Measurements from ENCODE around the gene MCM3AP.
"Not testable (repeated sequence)": the region's sequence is repeated elsewhere in the genome, so short reads cannot be mapped to it uniquely, and the experiment has no call there.

MCM3AP gene

DNA sequence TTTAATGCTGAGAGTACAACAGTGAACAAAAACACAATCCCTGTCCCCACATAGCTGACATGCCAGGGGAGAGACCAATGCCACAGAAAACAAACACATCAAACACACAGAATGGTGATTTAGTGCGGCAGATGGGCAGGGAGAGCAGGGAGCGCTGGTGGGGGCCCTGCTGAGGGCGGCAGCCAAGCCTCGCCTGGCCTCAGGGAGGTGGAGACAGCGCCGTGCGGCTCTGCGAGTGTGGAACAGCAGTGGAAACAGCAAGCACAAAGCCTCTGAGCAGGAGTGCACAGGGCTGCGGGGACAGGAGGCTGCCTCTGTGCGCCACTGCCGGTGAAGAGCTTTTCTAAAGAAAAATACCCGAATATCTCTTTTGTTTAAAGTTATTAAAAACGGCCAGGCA is 17.0 kb downstream of the MCM3AP start:
- no peak for DNase-seq

DNA sequence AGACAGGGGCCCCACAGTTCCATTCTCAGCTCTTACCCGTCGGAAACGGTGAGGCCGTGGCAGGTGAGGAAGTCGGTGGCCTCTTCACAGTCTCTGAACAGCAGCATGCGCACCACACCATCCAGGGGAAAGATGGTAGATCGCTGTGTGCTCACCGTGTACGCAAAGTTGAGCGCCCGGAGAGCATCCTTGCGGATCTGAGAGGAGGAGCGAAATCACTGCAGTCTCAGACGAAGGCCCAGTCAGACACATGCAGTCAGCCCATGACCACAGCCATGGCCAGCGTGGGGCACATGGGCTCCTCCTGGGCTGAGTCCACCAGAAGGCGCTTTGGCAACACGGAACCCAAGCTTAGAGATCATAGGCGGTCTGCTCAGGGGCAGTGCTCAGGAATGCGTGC is 18.5 kb downstream of the MCM3AP start:
- DNase-seq: no peak

DNA sequence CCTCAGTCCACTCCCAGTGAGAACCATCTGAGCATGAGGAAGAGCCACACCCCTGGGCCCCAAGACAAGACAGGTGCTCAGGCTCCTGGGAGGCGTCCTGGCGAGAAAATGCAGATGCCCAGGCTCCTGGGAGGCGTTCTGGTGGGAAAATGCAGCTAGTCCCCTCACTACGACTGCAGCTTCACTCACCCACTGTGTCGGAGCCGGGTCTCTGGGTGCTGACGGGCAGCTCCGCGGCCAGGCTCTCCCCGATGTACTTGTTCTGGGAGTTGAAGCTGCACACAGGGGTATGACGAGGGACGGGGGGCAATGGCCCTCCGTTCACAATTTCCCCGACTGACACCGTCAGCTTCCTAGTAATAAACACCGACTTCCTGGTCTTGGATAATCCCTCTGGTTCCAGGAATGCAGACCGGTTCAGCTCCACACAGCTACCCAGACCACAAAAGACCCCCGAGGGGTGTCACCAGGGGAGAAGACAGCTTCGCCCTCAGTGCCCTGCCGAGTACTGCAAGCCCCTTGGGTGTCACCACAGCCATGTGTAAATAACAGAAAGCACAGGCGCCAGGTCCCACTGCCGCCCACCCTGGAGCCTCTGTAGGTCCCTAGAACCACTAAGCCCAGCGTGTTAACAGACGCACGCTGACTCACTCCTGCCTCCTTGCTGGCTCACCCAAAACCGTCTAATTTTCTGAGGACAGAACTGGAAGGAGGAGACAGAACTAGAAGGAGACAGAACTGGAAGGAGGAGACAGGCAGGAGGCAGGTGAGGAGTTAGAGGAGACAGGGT is 19.5 kb downstream of the MCM3AP start:
- DNase-seq: no peak

DNA sequence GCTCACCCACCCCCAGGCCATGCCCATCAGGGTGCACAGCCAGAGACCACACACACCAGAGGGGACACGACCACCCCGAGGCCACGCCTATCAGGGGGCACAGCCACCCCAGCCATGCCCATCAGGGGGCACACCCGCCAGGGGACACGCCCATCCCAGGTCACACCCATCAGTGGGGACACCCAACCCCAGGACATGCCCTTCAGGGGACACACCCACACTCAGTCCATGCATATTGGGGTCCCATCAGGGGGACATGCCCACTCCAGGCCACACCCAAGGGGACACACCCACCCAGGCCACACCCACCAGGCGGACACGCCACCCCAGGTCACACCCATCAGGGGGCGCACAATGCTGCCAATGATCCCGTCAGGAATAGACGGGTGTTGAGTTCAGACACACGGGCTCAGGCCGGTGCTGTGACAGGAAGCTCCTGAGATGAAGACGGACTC is 20.7 kb downstream of the MCM3AP start:
- no peak for DNase-seq

DNA sequence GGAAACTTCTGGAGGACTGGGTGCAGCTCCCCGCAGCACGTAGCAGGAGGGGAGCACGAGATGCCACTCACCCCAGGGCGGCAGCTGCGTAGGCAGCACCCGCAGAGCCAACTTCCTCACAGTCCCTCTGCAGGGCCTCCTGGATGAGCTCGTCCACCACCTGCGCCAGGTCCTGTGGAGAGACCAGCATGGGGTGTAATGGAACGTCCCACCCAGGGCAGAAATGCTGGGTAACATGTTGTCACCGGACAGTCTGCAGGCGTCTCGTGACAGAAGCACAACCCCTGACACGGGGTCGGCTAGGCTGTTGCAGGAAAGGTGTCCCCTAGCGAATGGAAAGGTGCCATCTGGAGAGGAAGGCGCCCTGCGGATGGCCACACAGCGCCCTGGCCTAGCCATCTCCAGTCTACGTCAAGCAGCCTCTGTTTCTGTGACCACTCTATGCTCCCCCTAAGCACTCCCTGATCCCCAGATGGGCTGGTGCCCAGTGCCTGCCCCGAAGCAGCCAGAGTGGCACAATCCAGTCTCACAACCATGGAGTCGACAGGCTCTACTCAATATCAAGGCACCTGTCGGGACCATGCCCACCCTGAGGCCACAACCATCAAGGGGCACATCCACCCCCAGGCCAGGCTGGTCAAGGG is 21.2 kb downstream of the MCM3AP start:
- DNase-seq: no peak

DNA sequence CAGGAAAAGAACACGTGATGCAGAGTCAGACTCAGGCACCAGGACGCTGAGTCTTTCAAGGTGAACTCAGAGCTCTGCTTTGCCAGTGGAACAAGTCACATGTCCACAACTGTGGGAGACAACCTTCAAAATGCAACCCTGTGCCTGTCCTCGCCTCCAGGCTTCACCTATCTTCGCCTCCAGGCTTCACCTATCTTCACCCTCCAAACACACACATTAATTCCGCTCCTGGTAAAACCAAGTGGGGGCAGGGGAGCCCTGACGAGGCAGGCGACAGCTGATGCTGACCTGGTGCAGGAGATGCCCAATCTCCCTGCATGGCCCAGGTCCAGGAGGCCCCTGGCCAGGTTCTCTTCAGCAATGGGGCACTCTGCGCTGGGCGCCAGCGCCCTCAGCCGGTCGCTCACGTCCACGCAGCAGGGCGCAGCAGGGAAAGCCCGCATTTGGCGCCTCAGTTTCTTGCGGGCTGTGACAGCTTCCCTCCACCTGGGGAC is 28.9 kb downstream of the MCM3AP start:
- DNase-seq: no peak

DNA sequence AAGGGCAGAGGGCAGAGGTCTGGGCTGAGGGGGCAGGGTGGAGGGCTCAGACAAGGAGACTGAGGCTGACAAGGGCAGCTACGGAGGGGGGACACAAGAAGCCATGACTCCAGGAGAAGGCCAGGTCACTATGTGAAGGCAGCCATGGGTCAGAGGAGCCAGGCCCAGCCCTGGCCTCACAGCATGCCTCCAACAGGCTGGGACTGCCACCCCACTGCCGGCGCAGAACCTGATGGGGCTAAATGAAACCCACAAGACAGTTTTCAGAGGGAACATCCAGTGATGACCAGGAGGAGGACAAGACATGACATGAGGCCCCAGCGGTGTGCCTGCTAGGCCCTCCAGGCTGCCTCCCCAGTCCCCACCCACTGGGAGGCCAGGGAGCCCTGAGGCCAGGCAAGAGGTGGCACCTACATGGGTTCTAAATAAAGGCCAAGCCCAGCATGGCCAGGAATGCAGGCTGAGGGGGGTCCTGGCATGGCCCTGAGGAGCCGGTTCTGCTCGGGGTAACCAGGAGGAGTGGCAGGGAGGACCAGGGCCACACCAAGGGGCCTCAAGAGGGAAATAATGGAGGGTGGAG is 29.6 kb downstream of the MCM3AP start:
- no peak for DNase-seq

DNA sequence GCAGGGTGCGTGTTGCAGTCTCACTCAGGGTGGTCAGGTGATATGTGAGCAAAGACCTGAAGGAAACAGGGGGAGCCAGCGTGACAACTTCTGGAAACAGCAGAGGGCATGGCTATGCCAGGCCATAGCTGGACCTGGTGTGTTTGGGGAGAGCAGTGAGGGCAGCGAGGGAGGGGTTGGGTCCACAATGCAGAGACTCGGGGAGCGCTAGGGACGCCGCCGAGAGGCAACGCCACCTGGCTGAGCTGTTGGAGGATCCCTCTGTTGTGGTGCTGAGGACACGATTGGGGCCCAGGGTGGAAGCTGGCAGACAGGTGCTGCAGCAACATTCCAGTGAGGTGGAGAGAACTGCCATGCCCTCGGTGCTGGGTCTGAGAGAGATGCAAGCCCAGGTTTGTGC is 30.2 kb downstream of the MCM3AP start:
- no peak for DNase-seq

DNA sequence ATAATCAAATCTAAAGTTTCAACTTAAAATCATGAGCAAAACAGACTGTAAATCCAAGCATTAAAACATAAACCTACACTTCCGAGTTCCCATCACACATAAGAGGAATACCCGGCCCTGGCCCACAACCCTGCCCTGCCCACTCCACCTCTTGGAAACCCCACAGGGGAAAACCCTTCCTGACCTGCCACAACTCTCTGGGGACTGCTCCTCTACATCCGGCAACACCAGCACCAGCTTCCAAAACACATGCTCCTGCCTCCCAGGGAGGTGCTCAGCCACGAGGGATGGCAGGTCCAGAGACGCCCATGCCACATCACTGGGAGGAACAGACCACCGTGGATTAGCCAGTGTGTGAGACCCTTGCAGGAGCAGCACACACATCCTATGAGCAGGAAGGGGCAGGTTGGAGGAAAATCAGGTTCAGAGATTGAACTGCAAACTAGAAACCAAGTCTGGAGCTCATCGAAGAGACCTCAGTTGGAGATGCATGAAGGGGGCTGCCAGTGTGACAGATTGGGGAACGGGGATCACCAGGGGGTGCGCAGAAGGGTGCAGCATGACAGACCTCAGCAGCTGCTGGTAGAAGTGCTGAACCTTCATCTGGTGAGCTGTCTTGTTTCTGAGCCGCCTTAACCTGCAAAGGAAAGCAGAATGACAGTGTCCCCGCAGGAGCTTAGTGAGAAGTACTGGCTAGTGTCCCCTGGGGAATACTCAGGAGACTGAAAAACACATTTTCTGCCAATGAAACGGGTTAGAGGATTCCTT is 31.0 kb downstream of the MCM3AP start:
- no peak for DNase-seq

DNA sequence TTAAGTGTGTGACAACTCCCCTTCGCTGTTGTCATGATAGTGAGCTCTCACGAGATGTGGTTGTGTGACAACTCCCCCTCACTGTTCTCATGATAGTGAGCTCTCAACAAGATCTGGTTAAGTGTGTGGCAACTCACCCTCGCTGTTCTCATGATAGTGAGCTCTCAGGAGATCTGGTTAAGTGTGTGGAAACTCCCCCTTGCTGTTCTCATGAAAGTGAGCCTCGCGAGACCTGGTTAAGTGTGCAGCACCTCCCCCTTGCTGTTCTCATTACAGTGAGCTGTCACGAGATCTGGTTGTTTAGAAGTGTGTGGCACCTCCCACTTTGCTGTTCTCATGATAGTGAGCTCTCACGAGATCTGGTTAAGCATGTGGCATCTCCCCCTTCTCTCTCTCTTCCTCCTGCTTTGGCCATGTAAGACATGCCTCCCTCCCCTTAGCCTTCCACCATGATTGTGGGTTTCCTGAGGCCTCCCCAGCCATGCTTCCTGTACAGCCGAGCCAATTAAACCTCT is 31.7 kb downstream of the MCM3AP start:
- DNase-seq: no peak

DNA sequence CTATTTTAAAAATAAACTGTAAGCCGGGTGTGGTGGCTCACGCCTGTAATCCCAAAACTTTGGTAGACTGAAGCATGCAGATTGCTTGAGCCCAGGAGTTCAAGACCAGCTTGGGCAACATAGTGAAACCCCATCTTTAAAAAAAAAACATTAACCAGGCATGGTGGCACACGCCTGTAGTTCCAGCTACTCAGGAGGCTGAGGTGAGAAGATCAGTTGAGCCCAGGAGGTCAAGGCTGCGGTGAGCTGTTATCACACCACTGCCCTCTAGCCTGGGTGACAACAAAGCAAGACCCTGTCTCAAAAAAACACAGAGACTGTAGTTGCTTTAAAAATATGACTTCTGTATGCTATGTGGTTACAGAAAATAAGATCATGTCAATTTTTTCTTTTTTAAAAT is 32.6 kb downstream of the MCM3AP start:
- no peak for DNase-seq

DNA sequence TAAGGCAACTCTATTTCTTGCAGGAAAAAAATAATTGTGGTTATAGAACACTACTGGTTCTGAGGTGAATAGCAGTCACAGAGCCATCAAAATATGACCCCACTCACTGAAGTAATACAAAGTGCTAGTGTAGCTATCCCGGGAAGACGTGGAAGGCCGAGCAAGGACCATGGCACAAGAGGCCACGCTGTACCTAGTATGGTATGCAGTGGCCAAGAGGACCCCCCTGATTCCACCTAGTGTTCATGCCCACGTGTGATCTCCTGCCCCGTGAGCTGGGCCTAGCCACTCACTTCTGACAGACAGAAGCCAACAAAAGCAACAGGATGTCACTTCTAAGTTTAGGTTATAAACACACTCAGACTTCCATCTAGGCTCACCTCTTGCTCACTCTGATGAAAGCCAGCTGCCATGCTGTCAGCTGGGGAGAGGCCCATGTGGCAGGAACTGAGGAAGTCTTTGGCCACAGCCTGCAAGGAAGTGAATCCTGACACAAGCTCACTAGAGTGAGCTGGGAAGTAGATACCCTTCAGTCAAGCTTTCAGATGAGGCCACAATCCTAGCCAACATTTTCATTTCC is 35.2 kb downstream of the MCM3AP start:
- no peak for DNase-seq

DNA sequence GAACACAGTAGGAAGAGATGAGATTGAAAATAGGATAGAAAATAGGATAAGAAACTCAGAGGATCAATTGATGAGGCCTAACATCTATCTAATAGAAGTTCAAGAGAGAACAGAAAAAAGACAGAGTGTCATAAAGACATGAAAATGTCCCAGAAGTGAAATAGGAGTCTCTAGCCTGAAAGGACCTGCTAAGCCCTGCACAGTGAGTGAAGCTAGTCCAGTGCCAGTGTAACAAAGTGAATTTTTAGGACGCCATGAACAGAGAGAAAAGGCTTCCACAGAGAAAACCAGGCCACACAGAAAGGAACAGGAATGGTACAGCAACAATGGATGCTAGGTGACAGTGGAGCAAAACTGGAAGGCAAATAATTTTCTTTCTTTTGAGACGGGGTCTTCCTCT is 36.6 kb downstream of the MCM3AP start:
- DNase-seq: no peak

DNA sequence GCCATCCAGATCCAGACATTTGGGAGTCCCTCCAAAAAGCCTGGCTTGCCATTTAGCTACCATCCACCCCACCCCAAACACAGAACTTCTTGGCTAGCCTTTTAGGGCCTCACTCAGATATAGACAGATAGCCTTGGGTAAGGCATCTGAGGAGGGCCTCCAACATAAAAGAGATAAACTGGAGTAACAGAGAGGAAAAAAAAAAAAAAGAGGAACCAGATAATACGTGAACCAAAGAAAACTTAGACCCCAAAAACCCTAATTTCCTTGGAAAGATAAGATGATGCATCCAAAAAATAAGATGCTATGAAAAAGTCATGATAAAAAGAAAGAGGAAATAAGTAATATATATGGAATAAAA is 37.0 kb downstream of the MCM3AP start:
- DNase-seq: no peak

DNA sequence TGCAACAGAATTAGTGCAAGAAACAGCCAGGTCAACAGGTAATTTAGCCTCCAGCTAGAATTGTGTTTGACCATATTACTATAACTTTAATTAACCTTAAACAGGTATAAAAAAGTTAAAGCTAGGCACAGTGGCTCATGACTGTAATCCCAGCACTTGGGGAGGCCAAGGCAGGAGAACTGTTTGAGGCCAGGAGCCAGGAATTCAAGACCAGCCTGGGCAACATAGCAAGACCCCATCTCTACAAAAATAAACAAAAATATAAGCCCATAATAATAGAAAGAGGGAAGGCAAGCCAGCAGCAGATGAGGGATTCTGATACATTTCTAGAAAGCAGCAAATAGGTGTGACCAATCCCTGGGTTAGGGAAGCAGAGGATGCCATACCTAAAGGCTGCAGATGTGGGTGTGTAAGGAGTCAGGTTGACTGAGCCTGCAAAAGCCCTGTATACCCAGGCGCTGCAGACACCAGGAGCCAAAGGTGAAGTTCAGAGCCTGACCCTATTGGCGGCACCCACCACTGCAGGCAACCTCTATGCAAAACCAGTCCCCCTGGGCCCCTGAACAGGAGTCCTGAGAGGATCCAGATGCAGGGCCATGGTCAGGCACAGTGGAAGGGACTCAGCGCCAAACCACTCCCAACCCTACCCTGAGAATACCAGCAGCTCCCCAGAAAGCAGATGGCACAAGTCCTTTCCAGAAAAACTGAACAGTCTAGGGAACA is 37.6 kb downstream of the MCM3AP start:
- DNase-seq: no peak

DNA sequence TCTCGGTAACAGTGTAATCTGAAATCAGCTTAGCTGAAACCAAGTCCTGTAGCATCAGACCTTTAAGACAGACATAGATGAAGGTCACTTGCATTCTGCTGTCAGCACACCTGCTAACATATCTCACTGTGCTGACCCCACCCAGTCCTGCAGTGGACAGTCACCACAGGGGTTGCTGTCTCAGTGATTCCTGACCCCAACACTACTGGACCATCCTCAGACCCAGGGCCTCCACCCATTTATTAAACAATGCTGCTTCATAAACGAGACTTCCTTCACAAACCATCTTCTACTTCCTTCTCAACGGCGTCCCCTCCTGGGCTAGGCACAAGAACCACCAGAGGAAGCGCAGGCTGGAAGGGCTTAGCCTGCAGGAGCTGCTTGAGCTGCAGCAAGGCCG is 39.1 kb downstream of the MCM3AP start:
- DNase-seq: no peak

DNA sequence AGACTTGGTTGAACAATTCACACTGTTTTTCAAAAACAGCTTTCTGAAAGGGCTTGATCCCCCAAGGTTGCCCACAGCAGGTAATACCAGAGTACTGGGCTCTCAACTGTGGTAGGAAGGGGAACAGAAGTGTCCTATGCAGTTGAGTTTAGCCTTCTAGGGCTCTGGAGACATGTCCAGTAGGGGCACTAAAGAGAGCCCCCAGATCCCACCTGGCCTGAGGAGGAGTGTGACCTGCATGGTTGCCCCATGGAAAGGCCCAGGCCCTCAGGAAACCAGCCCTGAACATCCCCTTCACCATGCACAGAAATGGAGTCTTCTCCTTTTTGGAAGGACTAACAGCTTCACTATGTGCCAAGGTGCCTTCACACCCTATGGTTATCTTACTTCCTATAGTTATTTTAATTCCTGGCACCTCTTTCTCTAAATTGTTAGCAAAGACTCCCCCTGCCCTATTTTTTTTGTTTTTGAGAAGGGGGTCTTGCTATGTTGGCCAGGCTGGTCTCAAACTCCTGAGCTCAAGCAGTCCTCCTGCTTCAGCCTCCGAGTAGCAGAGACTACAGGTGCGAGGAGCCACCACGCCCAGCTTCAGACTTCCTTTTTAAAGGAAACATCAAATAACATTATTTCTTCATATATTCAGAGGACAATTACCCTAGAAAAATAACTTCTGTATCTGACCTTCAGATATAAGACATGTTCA is 40.0 kb downstream of the MCM3AP start:
- DNase-seq: no peak

DNA sequence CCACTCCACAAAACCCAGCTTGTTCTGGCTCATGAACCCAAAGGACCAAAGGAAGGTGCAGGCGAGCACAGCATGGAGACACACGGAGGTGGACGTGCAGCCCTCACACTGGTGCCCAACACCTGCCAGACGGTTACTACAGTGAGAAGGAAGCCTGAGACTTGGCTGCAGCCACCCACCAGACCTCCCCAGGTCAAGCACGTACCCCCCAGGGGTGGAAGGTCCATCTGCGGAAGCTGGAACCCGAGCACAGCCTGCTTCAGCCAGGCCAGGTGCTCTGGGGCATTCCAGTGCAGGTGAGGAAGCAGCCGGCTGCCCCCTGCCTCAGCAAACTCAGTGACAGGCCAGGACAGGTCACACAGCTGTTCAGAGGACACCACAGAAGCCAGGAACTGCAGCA is 40.8 kb downstream of the MCM3AP start:
- DNase-seq: no peak

DNA sequence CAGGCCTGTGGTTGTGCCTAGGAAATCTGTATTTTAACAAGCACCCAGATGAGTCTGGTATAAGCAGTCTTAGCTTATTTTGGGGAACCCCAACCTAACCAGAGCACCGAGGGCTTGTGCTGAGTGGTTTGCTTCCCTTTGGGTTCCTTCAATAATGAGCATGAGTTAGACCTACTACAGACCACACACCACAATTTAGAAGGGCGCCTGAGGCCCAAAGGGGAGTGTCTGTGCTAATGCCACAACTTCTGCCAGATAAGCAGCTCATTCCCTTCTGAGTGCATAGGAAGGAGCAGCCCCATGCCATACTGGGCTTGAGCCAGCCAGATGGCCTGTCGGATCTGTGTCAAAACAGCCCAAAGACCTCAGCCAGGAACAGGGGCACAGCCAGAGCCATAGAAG is 41.5 kb downstream of the MCM3AP start:
- DNase-seq: no peak

DNA sequence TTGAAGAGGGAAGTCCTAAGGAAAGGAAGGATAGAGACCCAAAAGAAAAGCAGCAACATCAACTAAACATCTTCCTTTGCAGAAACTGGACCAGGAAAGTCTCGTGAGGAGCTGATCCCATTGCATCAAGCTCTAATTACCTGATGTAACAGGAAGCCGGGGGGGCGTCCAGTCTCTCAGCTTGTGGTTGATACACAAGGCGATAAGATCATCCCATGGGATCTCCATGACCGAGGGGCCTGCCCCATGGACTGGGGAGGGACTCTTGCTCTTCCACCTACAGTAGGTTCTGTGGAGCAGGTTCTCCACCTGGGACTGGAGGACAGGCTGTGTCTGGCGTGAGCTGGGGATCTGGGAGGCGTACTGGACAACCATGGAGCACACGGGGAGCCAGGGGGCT is 42.1 kb downstream of the MCM3AP start:
- DNase-seq: no peak

DNA sequence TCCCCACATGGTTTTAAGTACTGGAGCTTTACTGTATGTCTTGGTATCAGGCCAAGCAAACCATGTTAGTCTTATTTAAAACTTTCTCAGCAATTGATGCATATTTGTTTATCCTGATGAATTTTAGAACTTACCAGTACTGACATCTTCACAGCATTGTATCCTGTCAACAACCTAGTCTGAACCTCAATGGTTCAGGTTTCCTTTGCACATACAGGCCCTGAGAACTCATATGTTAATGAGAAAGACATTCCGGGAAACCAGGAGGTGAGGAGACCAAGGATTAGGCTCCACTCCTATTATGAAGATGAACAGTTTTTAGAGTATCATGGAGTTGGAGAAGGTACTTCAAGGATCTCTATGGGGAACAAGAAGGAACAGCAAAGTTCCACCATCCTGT is 43.8 kb downstream of the MCM3AP start:
- not testable (repeated sequence) for DNase-seq

Measured in NCI-H2029 treated with DMSO at 0.1 percent for 48 hours (cell line).